Nephron progenitor cell (in vitro differentiated cells): ENCODE data around the gene CCDC180.

Source experiments
- DNase-seq: peaks from one replicate; pipeline ENCODE4 v3.0.0; 2021
- H3K27ac Mint-ChIP-seq: 2 replicates; pipeline ENCODE4 v1.8.0; 2021; ENCODE audit warnings: mild to moderate bottlenecking, moderate library complexity, mixed read lengths
- H3K27me3 Mint-ChIP-seq: 2 replicates; pipeline ENCODE4 v1.8.0; 2021; ENCODE audit warnings: mild to moderate bottlenecking, low read depth, mixed read lengths; ENCODE audit not compliant: poor library complexity
- H3K36me3 Mint-ChIP-seq: 2 replicates; pipeline ENCODE4 v1.8.0; 2021; ENCODE audit warnings: low read depth, mixed read lengths
- H3K4me1 Mint-ChIP-seq: 2 replicates; pipeline ENCODE4 v1.8.0; 2021; ENCODE audit warnings: mixed read lengths
- H3K4me3 Mint-ChIP-seq: 2 replicates; pipeline ENCODE4 v1.8.0; 2021; ENCODE audit warnings: mild to moderate bottlenecking, moderate library complexity, mixed read lengths
- H3K9me3 Mint-ChIP-seq: 2 replicates; pipeline ENCODE4 v1.8.0; 2021; ENCODE audit warnings: mild to moderate bottlenecking, moderate library complexity, mixed read lengths
- CTCF ChIP-seq: fragments of 200-600 bp; sonication (generic); IDR thresholded peaks from 2 replicates; pipeline ENCODE4 v1.5.0; 2021; ENCODE audit warnings: antibody characterized with exemption

The CCDC180 gene

GRCh38 chr9:97280755-97281330, 26.6 kb upstream of the CCDC180 start:
- H3K27me3 Mint-ChIP-seq, result no peaks in the 10 kb centered on the region
- no peaks in the 10 kb centered on the region for H3K4me1 Mint-ChIP-seq
- DNase-seq, result no peak
- H3K36me3 Mint-ChIP-seq, result peaks cover 84% of the 10 kb centered on the region
- TF ChIP-seq CTCF, result no peak
- H3K9me3 Mint-ChIP-seq, result peaks cover 12% of the 10 kb centered on the region
- H3K4me3 Mint-ChIP-seq, result no peak overlapping the region
- H3K27ac Mint-ChIP-seq, result no peak overlapping the region

- H3K4me3 Mint-ChIP-seq, result no peak overlapping the region
- H3K36me3 Mint-ChIP-seq, result peaks cover 89% of the 10 kb centered on the region
- H3K27ac Mint-ChIP-seq, result no peak overlapping the region
- peaks cover 18% of the 10 kb centered on the region for H3K9me3 Mint-ChIP-seq
- no peak for DNase-seq
- no peak for TF ChIP-seq CTCF
- H3K27me3 Mint-ChIP-seq, result no peaks in the 10 kb centered on the region
- H3K4me1 Mint-ChIP-seq, result no peaks in the 10 kb centered on the region
Observed at GRCh38 chr9:97283768-97284167, 23.7 kb upstream of the CCDC180 start.

- Mint-ChIP-seq H3K27me3 (no peaks in the 10 kb centered on the region), H3K9me3 (peaks cover 18% of the 10 kb centered on the region), H3K4me1 (no peaks in the 10 kb centered on the region), H3K27ac (no peak overlapping the region), H3K4me3 (no peak overlapping the region), H3K36me3 (peaks cover 86% of the 10 kb centered on the region)
- TF ChIP-seq CTCF, result no peak
- DNase-seq, result no peak
Observed at GRCh38 chr9:97284798-97285197, 22.7 kb upstream of the CCDC180 start.

GRCh38 chr9:97292200-97292599, 15.3 kb upstream of the CCDC180 start:
- Mint-ChIP-seq H3K27me3 (peaks cover 4% of the 10 kb centered on the region), H3K9me3 (peaks cover 12% of the 10 kb centered on the region), H3K36me3 (peaks cover 60% of the 10 kb centered on the region), H3K4me3 (no peak overlapping the region), H3K27ac (no peak overlapping the region), H3K4me1 (peaks cover 16% of the 10 kb centered on the region)
- no peak for DNase-seq
- no peak for TF ChIP-seq CTCF

- DNase-seq, result no peak
- Mint-ChIP-seq H3K27ac (peak overlapping the region; percentile 10), H3K9me3 (peaks cover 23% of the 10 kb centered on the region), H3K4me1 (peaks cover 16% of the 10 kb centered on the region), H3K4me3 (no peak overlapping the region), H3K36me3 (peaks cover 60% of the 10 kb centered on the region), H3K27me3 (peaks cover 4% of the 10 kb centered on the region)
- no peak for TF ChIP-seq CTCF
Observed at GRCh38 chr9:97293207-97293721, 14.2 kb upstream of the CCDC180 start.

- Mint-ChIP-seq H3K4me3 (no peak overlapping the region), H3K27ac (no peak overlapping the region), H3K27me3 (peaks cover 4% of the 10 kb centered on the region), H3K4me1 (peaks cover 16% of the 10 kb centered on the region), H3K36me3 (peaks cover 60% of the 10 kb centered on the region), H3K9me3 (peaks cover 29% of the 10 kb centered on the region)
- no peak for DNase-seq
- TF ChIP-seq CTCF, result no peak
Observed at GRCh38 chr9:97293818-97294217, 13.6 kb upstream of the CCDC180 start.
